Activated CD4-positive, alpha-beta T cell treated with anti-CD3 and anti-CD28 coated beads, Interleukin-2, amount 10 ng/mL, durations not matched to agents 7 days and 5 days (primary cell): ENCODE data around the gene ANO8. TPM values are rescaled to one million over a fixed set of nuclear protein-coding genes. Genes with fewer than 3 reads are reported as not detected.

Experiments used
- CTCF ChIA-PET: fragments of 350-600 bp; sonication (Branson Sonifier 250); formaldehyde crosslinking; loops from one replicate; lab custom pipeline; 2021; ENCODE audit warnings: antibody characterized with exemption; lab: Charles Lee
- POLR2A ChIA-PET: fragments of 350-600 bp; sonication (Branson Sonifier 250); formaldehyde crosslinking; loops from one replicate; lab custom pipeline; 2021; ENCODE audit warnings: antibody characterized with exemption; lab: Charles Lee
- DNase-seq: peaks from one replicate; pipeline ENCODE4 v3.0.0-alpha.2; 2020
- H3K27ac Mint-ChIP-seq: one replicate; pipeline ENCODE4 v1.8.0; 2021; ENCODE audit warnings: mild to moderate bottlenecking, moderate library complexity, mixed read lengths
- H3K27me3 Mint-ChIP-seq: one replicate; pipeline ENCODE4 v1.8.0; 2021; ENCODE audit warnings: mixed read lengths
- H3K36me3 Mint-ChIP-seq: one replicate; pipeline ENCODE4 v1.8.0; 2021; ENCODE audit warnings: low read depth, mixed read lengths
- H3K4me1 Mint-ChIP-seq: one replicate; pipeline ENCODE4 v1.8.0; 2021; ENCODE audit warnings: mixed read lengths
- H3K4me3 Mint-ChIP-seq: one replicate; pipeline ENCODE4 v1.8.0; 2021; ENCODE audit warnings: mild to moderate bottlenecking, moderate library complexity, mixed read lengths
- H3K9me3 Mint-ChIP-seq: one replicate; pipeline ENCODE4 v1.8.0; 2021; ENCODE audit warnings: mixed read lengths
- total RNA-seq, 2 experiments: library from RNA; stranded (reverse); gene quantifications; one replicate each; pipeline ENCODE4 v1.2.3, GENCODE V29; 2021

Gene ANO8
- total RNA-seq, 2 experiments from 2014 or later = 16.4 to 17.5 TPM

GRCh38 chr19:17323300-17323963, 11.2 kb downstream of the ANO8 start:
- CTCF ChIA-PET = interaction anchor here (0.7 to 1.6 kb wide), 3 partner anchors 8 to 18 kb away, joined by 3 to 5 read pairs (median 3); partner anchors contain the start of gene MRPL34
- Mint-ChIP-seq H3K4me1 (peaks cover 6% of the 10 kb centered on the region), H3K9me3 (no peaks in the 10 kb centered on the region), H3K36me3 (peaks cover 14% of the 10 kb centered on the region), H3K27me3 (no peaks in the 10 kb centered on the region), H3K27ac (no peak overlapping the region), H3K4me3 (no peak overlapping the region)
- POLR2A ChIA-PET = no interaction called here
- no peak for DNase-seq

- no peak overlapping the region for H3K27ac Mint-ChIP-seq
- no peaks in the 10 kb centered on the region for H3K27me3 Mint-ChIP-seq
- CTCF ChIA-PET = no interaction called here
- no peak for DNase-seq
- peaks cover 14% of the 10 kb centered on the region for H3K36me3 Mint-ChIP-seq
- POLR2A ChIA-PET = no interaction called here
- H3K4me3 Mint-ChIP-seq = no peak overlapping the region
- H3K9me3 Mint-ChIP-seq = no peaks in the 10 kb centered on the region
- H3K4me1 Mint-ChIP-seq = peaks cover 6% of the 10 kb centered on the region
Observed at GRCh38 chr19:17322854-17323253, 11.8 kb downstream of the ANO8 start.

GRCh38 chr19:17321655-17322489, 12.8 kb downstream of the ANO8 start:
- ChIA-PET POLR2A (no interaction called here), CTCF (interaction anchor here (1.4 to 1.9 kb wide), 2 partner anchors 11 to 17 kb away, joined by 4 to 6 read pairs; partner anchors contain the start of gene MRPL34)
- no peak for DNase-seq
- peaks cover 14% of the 10 kb centered on the region for H3K36me3 Mint-ChIP-seq
- no peak overlapping the region for H3K4me3 Mint-ChIP-seq
- peaks cover 11% of the 10 kb centered on the region for H3K4me1 Mint-ChIP-seq
- no peaks in the 10 kb centered on the region for H3K27me3 Mint-ChIP-seq
- no peaks in the 10 kb centered on the region for H3K9me3 Mint-ChIP-seq
- H3K27ac Mint-ChIP-seq = no peak overlapping the region

- H3K4me1 Mint-ChIP-seq = peaks cover 16% of the 10 kb centered on the region
- no peak overlapping the region for H3K4me3 Mint-ChIP-seq
- ChIA-PET CTCF (interaction anchor here (1.1 to 1.9 kb wide), 2 partner anchors 11 to 15 kb away, joined by 3 to 6 read pairs; partner anchors contain the start of gene MRPL34), POLR2A (no interaction called here)
- H3K27ac Mint-ChIP-seq = no peak overlapping the region
- DNase-seq = no peak
- H3K9me3 Mint-ChIP-seq = no peaks in the 10 kb centered on the region
- peaks cover 21% of the 10 kb centered on the region for H3K36me3 Mint-ChIP-seq
- no peaks in the 10 kb centered on the region for H3K27me3 Mint-ChIP-seq
Observed at GRCh38 chr19:17320435-17320834, 14.2 kb downstream of the ANO8 start.

GRCh38 chr19:17319473-17320238, 15.0 kb downstream of the ANO8 start:
- no peak overlapping the region for H3K27ac Mint-ChIP-seq
- H3K9me3 Mint-ChIP-seq = no peaks in the 10 kb centered on the region
- peaks cover 16% of the 10 kb centered on the region for H3K4me1 Mint-ChIP-seq
- no peak for DNase-seq
- ChIA-PET POLR2A (no interaction called here), CTCF (interaction anchor here (0.6 to 1.1 kb wide), 2 partner anchors 11 to 80 kb away, joined by 3 read pairs; no protein-coding TSS in a partner anchor)
- H3K27me3 Mint-ChIP-seq = no peaks in the 10 kb centered on the region
- H3K4me3 Mint-ChIP-seq = no peak overlapping the region
- peaks cover 22% of the 10 kb centered on the region for H3K36me3 Mint-ChIP-seq

GRCh38 chr19:17318966-17319365, 15.7 kb downstream of the ANO8 start:
- Mint-ChIP-seq H3K27me3 (no peaks in the 10 kb centered on the region), H3K36me3 (peaks cover 25% of the 10 kb centered on the region), H3K9me3 (no peaks in the 10 kb centered on the region), H3K4me1 (peaks cover 16% of the 10 kb centered on the region), H3K4me3 (no peak overlapping the region), H3K27ac (no peak overlapping the region)
- CTCF ChIA-PET = interaction anchor here (1.1 kb wide), 1 partner anchor 12 kb away, joined by 3 read pairs; no protein-coding TSS in a partner anchor
- no peak for DNase-seq
- POLR2A ChIA-PET = no interaction called here

GRCh38 chr19:17314007-17314593, 20.6 kb downstream of the ANO8 start:
- peaks cover 33% of the 10 kb centered on the region for H3K4me1 Mint-ChIP-seq
- POLR2A ChIA-PET = no interaction called here
- no peak for DNase-seq
- no peaks in the 10 kb centered on the region for H3K27me3 Mint-ChIP-seq
- CTCF ChIA-PET = interaction anchor here (1.1 to 1.2 kb wide), 2 partner anchors 13 to 18 kb away, joined by 3 read pairs; no protein-coding TSS in a partner anchor
- no peak overlapping the region for H3K27ac Mint-ChIP-seq
- no peaks in the 10 kb centered on the region for H3K9me3 Mint-ChIP-seq
- no peak overlapping the region for H3K4me3 Mint-ChIP-seq
- peaks cover 15% of the 10 kb centered on the region for H3K36me3 Mint-ChIP-seq

GRCh38 chr19:17312189-17313113, 22.2 kb downstream of the ANO8 start:
- Mint-ChIP-seq H3K27me3 (no peaks in the 10 kb centered on the region), H3K4me1 (peaks cover 40% of the 10 kb centered on the region), H3K4me3 (no peak overlapping the region), H3K36me3 (peaks cover 17% of the 10 kb centered on the region), H3K27ac (no peak overlapping the region), H3K9me3 (no peaks in the 10 kb centered on the region)
- CTCF ChIA-PET = interaction anchor here (0.6 to 1.2 kb wide), 3 partner anchors 15 to 30 kb away, joined by 3 to 4 read pairs (median 3); no protein-coding TSS in a partner anchor
- DNase-seq = no peak
- POLR2A ChIA-PET = no interaction called here

- Mint-ChIP-seq H3K9me3 (no peaks in the 10 kb centered on the region), H3K27me3 (no peaks in the 10 kb centered on the region), H3K4me3 (peak overlapping the region; percentile 13), H3K4me1 (peaks cover 39% of the 10 kb centered on the region), H3K27ac (peak overlapping the region; percentile 71), H3K36me3 (peaks cover 17% of the 10 kb centered on the region)
- POLR2A ChIA-PET = no interaction called here
- CTCF ChIA-PET = interaction anchor here (0.5 to 1.0 kb wide), 2 partner anchors 21 to 77 kb away, joined by 4 to 5 read pairs; no protein-coding TSS in a partner anchor
- DNase-seq = no peak
Observed at GRCh38 chr19:17311455-17312188, 23.0 kb downstream of the ANO8 start.

- no peaks in the 10 kb centered on the region for H3K9me3 Mint-ChIP-seq
- peaks cover 9% of the 10 kb centered on the region for H3K36me3 Mint-ChIP-seq
- H3K27ac Mint-ChIP-seq = peak overlapping the region; percentile 97
- no peak for DNase-seq
- CTCF ChIA-PET = interaction anchor here (1.6 to 1.9 kb wide), 2 partner anchors 17 to 27 kb away, joined by 6 to 7 read pairs; no protein-coding TSS in a partner anchor
- POLR2A ChIA-PET = no interaction called here
- H3K4me3 Mint-ChIP-seq = peak overlapping the region; percentile 99
- H3K4me1 Mint-ChIP-seq = peaks cover 42% of the 10 kb centered on the region
- no peaks in the 10 kb centered on the region for H3K27me3 Mint-ChIP-seq
Observed at GRCh38 chr19:17309965-17310461, 24.6 kb downstream of the ANO8 start.
